Neutrophil (primary cell): ENCODE data around the gene GALNT12.

Source experiments
- H3K27ac ChIP-seq: fragments of 200-600 bp; sonication (generic); 2 replicates; pipeline ENCODE4 v1.5.1; 2016; ENCODE audit warnings: mild to moderate bottlenecking, moderate library complexity
- H3K27me3 ChIP-seq: fragments of 200-600 bp; sonication (generic); 2 replicates; pipeline ENCODE4 v1.6.0; 2016; ENCODE audit warnings: mild to moderate bottlenecking
- H3K36me3 ChIP-seq: fragments of 200-600 bp; sonication (generic); 2 replicates; pipeline ENCODE4 v1.5.1; 2017
- H3K4me1 ChIP-seq, 2 experiments: fragments of 200-600 bp in 1 of 2; sonication (generic) in 1 of 2; 1 replicate in 1 of 2; 2 replicates in 1 of 2; pipeline versions ENCODE4 v1.5.1 to v1.6.1; 2013 to 2016; ENCODE audit warnings: low read depth in 1 of 2, low read length in 1 of 2, mild to moderate bottlenecking in 1 of 2, moderate library complexity in 1 of 2; ENCODE audit not compliant: control insufficient read depth in 1 of 2, insufficient read depth in 1 of 2
- H3K4me3 ChIP-seq, 2 experiments: fragments of 200-600 bp in 1 of 2; sonication (generic) in 1 of 2; 1 replicate in 1 of 2; 2 replicates in 1 of 2; pipeline ENCODE4 v1.5.1; 2013 to 2016; ENCODE audit warnings: low read depth in 1 of 2, low read length in 1 of 2, mild to moderate bottlenecking in 1 of 2, moderate library complexity in 1 of 2
- H3K9me3 ChIP-seq: fragments of 200-600 bp; sonication (generic); 2 replicates; pipeline ENCODE4 v1.5.1; 2016
- CTCF ChIP-seq: fragments of 200-600 bp; sonication (generic); IDR thresholded peaks from 2 replicates; pipeline ENCODE4 v1.5.1; 2016; ENCODE audit warnings: antibody characterized with exemption

GALNT12 gene

GRCh38 chr9:98873951-98874371 is 66.5 kb downstream of the GALNT12 start:
- no peak for TF ChIP-seq CTCF
- Histone ChIP-seq H3K9me3 (no peaks in the 10 kb centered on the region), H3K4me1 (peaks cover 0 to under 1% of the 10 kb centered on the region in 2 experiments), H3K36me3 (no peaks in the 10 kb centered on the region), H3K27ac (no peak overlapping the region), H3K27me3 (peaks cover 61% of the 10 kb centered on the region), H3K4me3 (no peak overlapping the region)

GRCh38 chr9:98874721-98875255 is 67.3 kb downstream of the GALNT12 start:
- Histone ChIP-seq H3K9me3 (no peaks in the 10 kb centered on the region), H3K27ac (no peak overlapping the region), H3K27me3 (peaks cover 65% of the 10 kb centered on the region), H3K36me3 (no peaks in the 10 kb centered on the region), H3K4me1 (no peaks in the 10 kb centered on the region), H3K4me3 (no peak overlapping the region)
- no peak for TF ChIP-seq CTCF

GRCh38 chr9:98875536-98875935 is 68.1 kb downstream of the GALNT12 start:
- H3K27ac ChIP-seq, result no peak overlapping the region
- no peaks in the 10 kb centered on the region for H3K9me3 ChIP-seq
- no peaks in the 10 kb centered on the region for H3K4me1 ChIP-seq
- no peaks in the 10 kb centered on the region for H3K36me3 ChIP-seq
- no peak for TF ChIP-seq CTCF
- peaks cover 65% of the 10 kb centered on the region for H3K27me3 ChIP-seq
- no peak overlapping the region for H3K4me3 ChIP-seq

- peaks cover 65% of the 10 kb centered on the region for H3K27me3 ChIP-seq
- no peak for TF ChIP-seq CTCF
- no peak overlapping the region for H3K27ac ChIP-seq
Observed at GRCh38 chr9:98877311-98877710, 69.8 kb downstream of the GALNT12 start.

GRCh38 chr9:98879094-98879962 is 71.9 kb downstream of the GALNT12 start:
- Histone ChIP-seq H3K36me3 (no peaks in the 10 kb centered on the region), H3K27me3 (peaks cover 84% of the 10 kb centered on the region), H3K9me3 (no peaks in the 10 kb centered on the region), H3K4me1 (no peaks in the 10 kb centered on the region), H3K4me3 (no peak overlapping the region), H3K27ac (no peak overlapping the region)
- TF ChIP-seq CTCF, result no peak

More at GRCh38 chr9:98877311-98877710, 69.8 kb downstream of the GALNT12 start:
- Histone ChIP-seq H3K4me3 (no peak overlapping the region), H3K36me3 (no peaks in the 10 kb centered on the region), H3K4me1 (no peaks in the 10 kb centered on the region), H3K9me3 (no peaks in the 10 kb centered on the region)
